Activated CD8-positive, alpha-beta T cell treated with anti-CD3 and anti-CD28 coated beads for 36 hours (primary cell): ENCODE results near the gene RPL27A. TPM values are rescaled to one million over a fixed set of nuclear protein-coding genes. Genes with fewer than 3 reads are reported as not detected.

ENCODE experiments used
- ATAC-seq: fragments of 200-7000 bp; cut with Tn5 transposase; one replicate; pipeline ENCODE4 v1.10.0; 2021; ENCODE audit warnings: mild to moderate bottlenecking, moderate library complexity
- CTCF ChIA-PET: fragments of 350-600 bp; sonication (Branson Sonifier 250); formaldehyde crosslinking; loops from one replicate; lab custom pipeline; 2021; ENCODE audit warnings: antibody characterized with exemption; lab: Charles Lee
- POLR2A ChIA-PET: fragments of 350-600 bp; sonication (Branson Sonifier 250); formaldehyde crosslinking; loops from one replicate; lab custom pipeline; 2021; ENCODE audit warnings: antibody characterized with exemption; lab: Charles Lee
- DNase-seq: peaks from one replicate; pipeline ENCODE4 v3.0.0-alpha.2; 2020
- H3K27ac Mint-ChIP-seq: one replicate; pipeline ENCODE4 v1.8.0; 2021; ENCODE audit warnings: mild to moderate bottlenecking, mixed read lengths
- H3K27me3 Mint-ChIP-seq: one replicate; pipeline ENCODE4 v1.8.0; 2021; ENCODE audit warnings: mixed read lengths
- H3K36me3 Mint-ChIP-seq: one replicate; pipeline ENCODE4 v1.8.0; 2021; ENCODE audit warnings: low read depth, mixed read lengths
- H3K4me1 Mint-ChIP-seq: one replicate; pipeline ENCODE4 v1.8.0; 2021; ENCODE audit warnings: low read depth, mixed read lengths
- H3K4me3 Mint-ChIP-seq: one replicate; pipeline ENCODE4 v1.8.0; 2021; ENCODE audit warnings: mild to moderate bottlenecking, moderate library complexity, mixed read lengths
- H3K9me3 Mint-ChIP-seq: one replicate; pipeline ENCODE4 v1.8.0; 2021; ENCODE audit warnings: mixed read lengths
- CTCF ChIP-seq: fragments of 200-600 bp; IDR thresholded peaks from one replicate; pipeline ENCODE4 v1.8.0; 2022; ENCODE audit warnings: antibody characterized with exemption, mild to moderate bottlenecking
- intact Hi-C: fragments of 100-400 bp; cut with micrococcal nuclease; formaldehyde crosslinking; loops from one replicate; pipeline ENCODE4 v1.10.0; 2022
- total RNA-seq, 2 experiments: library from RNA; stranded (reverse); gene quantifications; one replicate each; pipeline ENCODE4 v1.2.3, GENCODE V29; 2021

The RPL27A gene
- total RNA-seq, 2 experiments from 2014 or later: 959 to 987 TPM

GRCh38 chr11:8729067-8729466, 46.5 kb downstream of the RPL27A start:
- H3K4me3 Mint-ChIP-seq: no peak overlapping the region
- ChIA-PET POLR2A (no interaction called here), CTCF (no interaction called here)
- no peak for TF ChIP-seq CTCF
- H3K4me1 Mint-ChIP-seq: no peaks in the 10 kb centered on the region
- no peaks in the 10 kb centered on the region for H3K36me3 Mint-ChIP-seq
- no peak overlapping the region for H3K27ac Mint-ChIP-seq
- DNase-seq: no peak
- ATAC-seq: no peak
- H3K27me3 Mint-ChIP-seq: peaks cover 3% of the 10 kb centered on the region
- intact Hi-C loops: no loop called here
- H3K9me3 Mint-ChIP-seq: no peaks in the 10 kb centered on the region

- no peak for ATAC-seq
- peaks cover 3% of the 10 kb centered on the region for H3K27me3 Mint-ChIP-seq
- H3K9me3 Mint-ChIP-seq: no peaks in the 10 kb centered on the region
- no peak overlapping the region for H3K27ac Mint-ChIP-seq
- no peaks in the 10 kb centered on the region for H3K36me3 Mint-ChIP-seq
- H3K4me1 Mint-ChIP-seq: no peaks in the 10 kb centered on the region
- ChIA-PET CTCF (no interaction called here), POLR2A (interaction anchor here (0.7 kb wide), 1 partner anchor 72 kb away, joined by 3 read pairs; no protein-coding TSS in a partner anchor)
- H3K4me3 Mint-ChIP-seq: no peak overlapping the region
- DNase-seq: no peak
- intact Hi-C loops: no loop called here
- TF ChIP-seq CTCF: no peak
Observed at GRCh38 chr11:8729837-8730696, 47.5 kb downstream of the RPL27A start.

GRCh38 chr11:8730697-8731020, 48.1 kb downstream of the RPL27A start:
- intact Hi-C loops: no loop called here
- ATAC-seq (no peak), DNase-seq (no peak)
- ChIA-PET POLR2A (interaction anchor here (0.7 kb wide), 1 partner anchor 73 kb away, joined by 3 read pairs; no protein-coding TSS in a partner anchor), CTCF (no interaction called here)
- Mint-ChIP-seq H3K27me3 (peaks cover 3% of the 10 kb centered on the region), H3K4me3 (no peak overlapping the region), H3K9me3 (no peaks in the 10 kb centered on the region), H3K4me1 (no peaks in the 10 kb centered on the region), H3K36me3 (no peaks in the 10 kb centered on the region), H3K27ac (no peak overlapping the region)
- TF ChIP-seq CTCF: no peak

GRCh38 chr11:8731647-8732323, 49.2 kb downstream of the RPL27A start:
- no peaks in the 10 kb centered on the region for H3K4me1 Mint-ChIP-seq
- H3K4me3 Mint-ChIP-seq: no peak overlapping the region
- no peaks in the 10 kb centered on the region for H3K36me3 Mint-ChIP-seq
- CTCF ChIA-PET: no interaction called here
- peaks cover 3% of the 10 kb centered on the region for H3K27me3 Mint-ChIP-seq
- H3K27ac Mint-ChIP-seq: no peak overlapping the region
- intact Hi-C loops: no loop called here
- POLR2A ChIA-PET: no interaction called here
- DNase-seq (no peak), ATAC-seq (no peak)
- no peaks in the 10 kb centered on the region for H3K9me3 Mint-ChIP-seq
- no peak for TF ChIP-seq CTCF

GRCh38 chr11:8732324-8732670, 49.7 kb downstream of the RPL27A start:
- Mint-ChIP-seq H3K27ac (no peak overlapping the region), H3K27me3 (peaks cover under 1% of the 10 kb centered on the region), H3K4me3 (no peak overlapping the region), H3K4me1 (no peaks in the 10 kb centered on the region), H3K9me3 (no peaks in the 10 kb centered on the region), H3K36me3 (no peaks in the 10 kb centered on the region)
- CTCF ChIA-PET: no interaction called here
- intact Hi-C loops: no loop called here
- ATAC-seq (no peak), DNase-seq (no peak)
- no peak for TF ChIP-seq CTCF
- POLR2A ChIA-PET: no interaction called here
